Measurements from ENCODE around the gene LCN6. TPM values are rescaled to one million over a fixed set of nuclear protein-coding genes. Genes with fewer than 3 reads are reported as not detected.

The LCN6 gene
- total and polyA plus RNA-seq, 4 donors, result 1.4 to 12.3 (median 8.6) TPM; not detected in 1

DNA sequence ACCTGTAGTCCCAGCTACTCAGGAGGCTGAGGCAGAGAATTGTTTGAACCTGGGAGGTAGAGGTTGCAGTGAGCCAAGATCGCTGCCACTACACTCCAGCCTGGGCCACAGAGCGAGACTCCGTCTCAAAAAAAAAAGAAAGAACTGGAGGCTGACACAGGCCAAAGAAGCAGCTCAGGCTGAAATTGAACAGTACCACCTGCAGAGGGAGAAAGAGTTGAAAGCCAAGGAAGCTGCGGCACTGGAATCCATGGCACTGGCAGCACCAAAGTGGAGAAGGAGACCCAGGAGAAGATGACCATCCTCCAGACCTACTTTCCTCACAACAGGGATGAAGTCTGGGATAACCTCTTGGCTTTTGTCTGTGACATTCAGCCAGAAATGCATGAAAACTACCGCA is 31.5 kb upstream of the LCN6 start:
- H3K4me3 ChIP-seq, result no peak overlapping the region
- TF ChIP-seq, protein P1, sequence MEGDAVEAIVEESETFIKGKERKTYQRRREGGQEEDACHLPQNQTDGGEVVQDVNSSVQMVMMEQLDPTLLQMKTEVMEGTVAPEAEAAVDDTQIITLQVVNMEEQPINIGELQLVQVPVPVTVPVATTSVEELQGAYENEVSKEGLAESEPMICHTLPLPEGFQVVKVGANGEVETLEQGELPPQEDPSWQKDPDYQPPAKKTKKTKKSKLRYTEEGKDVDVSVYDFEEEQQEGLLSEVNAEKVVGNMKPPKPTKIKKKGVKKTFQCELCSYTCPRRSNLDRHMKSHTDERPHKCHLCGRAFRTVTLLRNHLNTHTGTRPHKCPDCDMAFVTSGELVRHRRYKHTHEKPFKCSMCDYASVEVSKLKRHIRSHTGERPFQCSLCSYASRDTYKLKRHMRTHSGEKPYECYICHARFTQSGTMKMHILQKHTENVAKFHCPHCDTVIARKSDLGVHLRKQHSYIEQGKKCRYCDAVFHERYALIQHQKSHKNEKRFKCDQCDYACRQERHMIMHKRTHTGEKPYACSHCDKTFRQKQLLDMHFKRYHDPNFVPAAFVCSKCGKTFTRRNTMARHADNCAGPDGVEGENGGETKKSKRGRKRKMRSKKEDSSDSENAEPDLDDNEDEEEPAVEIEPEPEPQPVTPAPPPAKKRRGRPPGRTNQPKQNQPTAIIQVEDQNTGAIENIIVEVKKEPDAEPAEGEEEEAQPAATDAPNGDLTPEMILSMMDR (IDR thresholded peaks at IDR 0.05; ENCODE audit: control extremely low read depth, extremely low read depth), result no peak
- H3K4me1 ChIP-seq (ENCODE audit: control insufficient read depth in 5 of 5, insufficient read depth in 5 of 5, low read length in 5 of 5), result peaks cover 0 to 4% (median 0%) of the 10 kb centered on the region in 5 donors
- WGBS, 2 donors, result 78 to 87% methylated on average over 5 of the region's 5 CpGs
- no peaks in the 10 kb centered on the region for H3K36me3 ChIP-seq (ENCODE audit: control insufficient read depth in 4 of 4, insufficient read depth in 4 of 4, low read length in 4 of 4)
- no peak for ATAC-seq (ENCODE audit: insufficient read depth, low FRiP score)
- H3K9me3 ChIP-seq (ENCODE audit: control insufficient read depth in 4 of 4, insufficient read depth in 3 of 4, low read length in 3 of 4), result no peaks in the 10 kb centered on the region
- H3K27ac ChIP-seq (ENCODE audit: low read depth in 1 of 2, low read length in 1 of 2), result no peak overlapping the region
- no peak overlapping the region for H3K9ac ChIP-seq (ENCODE audit: insufficient read depth in 1 of 2, low read length in 2 of 2)
- no peaks in the 10 kb centered on the region for H3K27me3 ChIP-seq (ENCODE audit: control insufficient read depth in 3 of 3, insufficient read depth in 3 of 3, low read length in 2 of 3)
- no peak for DNase-seq

DNA sequence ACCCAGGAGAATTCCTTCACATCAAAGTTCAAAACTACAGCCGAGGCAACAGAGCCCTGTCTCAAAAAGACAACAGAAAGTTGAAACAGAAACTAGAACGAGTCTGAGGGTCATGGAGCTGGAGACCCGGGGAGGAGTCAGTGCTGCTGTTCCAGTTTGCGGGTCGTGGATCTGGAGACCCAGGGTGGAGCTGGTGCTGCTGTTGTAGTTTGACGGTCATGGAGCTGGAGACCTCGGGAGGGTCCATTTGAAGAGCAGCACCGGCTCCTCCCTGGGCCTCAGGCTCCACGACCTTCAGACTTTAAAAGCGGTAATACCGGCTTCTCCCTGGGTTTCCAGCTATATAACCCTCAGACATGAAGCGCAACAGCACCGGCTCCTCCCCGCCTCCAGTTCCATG is 29.0 kb upstream of the LCN6 start:
- Histone ChIP-seq H3K36me3 (ENCODE audit: control insufficient read depth in 4 of 4, insufficient read depth in 4 of 4, low read length in 4 of 4) (no peaks in the 10 kb centered on the region), H3K9ac (ENCODE audit: insufficient read depth in 1 of 2, low read length in 2 of 2) (no peak overlapping the region), H3K4me3 (no peak overlapping the region), H3K27ac (ENCODE audit: low read depth in 1 of 2, low read length in 1 of 2) (no peak overlapping the region), H3K4me1 (ENCODE audit: control insufficient read depth in 5 of 5, insufficient read depth in 5 of 5, low read length in 5 of 5) (no peaks in the 10 kb centered on the region), H3K9me3 (ENCODE audit: control insufficient read depth in 4 of 4, insufficient read depth in 3 of 4, low read length in 3 of 4) (peaks cover 0 to 7% (median 2%) of the 10 kb centered on the region in 4 donors), H3K27me3 (ENCODE audit: control insufficient read depth in 3 of 3, insufficient read depth in 3 of 3, low read length in 2 of 3) (no peaks in the 10 kb centered on the region)
- DNase-seq, result no peak
- TF ChIP-seq, protein P1 (IDR thresholded peaks at IDR 0.05; ENCODE audit: control extremely low read depth, extremely low read depth), result no peak
- ATAC-seq (ENCODE audit: insufficient read depth, low FRiP score), result no peak
- WGBS, 2 donors, result 82 to 85% methylated on average over 14 of the region's 14 CpGs

DNA sequence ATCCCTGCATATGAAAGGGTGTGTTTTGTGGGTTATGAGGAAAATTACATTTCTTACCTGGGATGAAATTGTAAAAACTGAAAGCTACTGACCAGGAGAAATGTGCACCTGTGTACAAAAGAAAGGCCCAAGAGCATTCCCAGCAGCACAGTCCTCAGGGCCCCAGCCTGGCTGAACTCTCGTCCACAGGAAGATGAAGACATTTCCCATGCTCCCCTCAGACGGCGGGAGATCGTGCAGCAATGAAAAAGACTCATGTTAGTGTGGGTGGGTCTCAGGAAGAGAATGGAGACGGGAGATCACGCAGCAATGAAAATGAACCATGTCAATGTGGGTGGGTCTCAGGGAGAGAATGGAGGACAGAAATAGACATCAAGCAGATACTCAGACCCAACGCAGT is 28.6 kb upstream of the LCN6 start:
- Histone ChIP-seq H3K27me3 (ENCODE audit: control insufficient read depth in 3 of 3, insufficient read depth in 3 of 3, low read length in 2 of 3) (no peaks in the 10 kb centered on the region), H3K27ac (ENCODE audit: low read depth in 1 of 2, low read length in 1 of 2) (no peak overlapping the region), H3K9ac (ENCODE audit: insufficient read depth in 1 of 2, low read length in 2 of 2) (no peak overlapping the region), H3K4me1 (ENCODE audit: control insufficient read depth in 5 of 5, insufficient read depth in 5 of 5, low read length in 5 of 5) (peaks cover 0 to under 1% (median 0%) of the 10 kb centered on the region in 5 donors), H3K4me3 (no peak overlapping the region), H3K9me3 (ENCODE audit: control insufficient read depth in 4 of 4, insufficient read depth in 3 of 4, low read length in 3 of 4) (peaks cover 0 to 7% (median 2%) of the 10 kb centered on the region in 4 donors), H3K36me3 (ENCODE audit: control insufficient read depth in 4 of 4, insufficient read depth in 4 of 4, low read length in 4 of 4) (no peaks in the 10 kb centered on the region)
- ATAC-seq (ENCODE audit: insufficient read depth, low FRiP score), result no peak
- TF ChIP-seq, protein P1 (IDR thresholded peaks at IDR 0.05; ENCODE audit: control extremely low read depth, extremely low read depth), result no peak
- WGBS, 2 donors, result 50 to 58% methylated on average over 7 of the region's 7 CpGs
- no peak for DNase-seq

DNA sequence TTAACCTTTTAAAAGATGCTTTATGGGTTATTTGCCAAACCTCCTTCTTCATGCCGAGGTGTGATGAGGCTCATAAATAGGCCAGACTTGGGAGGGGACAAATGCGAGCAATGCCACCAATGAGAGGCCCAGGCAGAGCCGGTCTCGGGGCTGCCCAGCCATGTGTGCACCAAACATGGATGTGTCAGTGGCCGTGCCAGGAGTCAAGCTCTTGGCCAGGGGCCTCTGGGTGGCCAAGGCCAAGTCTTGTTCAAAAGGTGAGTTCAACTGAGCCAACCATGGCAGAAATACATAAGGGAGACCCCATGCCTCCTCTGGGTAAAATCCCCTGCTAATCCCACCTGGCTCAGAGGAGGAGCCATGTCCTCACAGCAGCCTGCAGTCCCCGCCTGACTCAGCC is 26.9 kb upstream of the LCN6 start:
- WGBS, 2 donors, result 81 to 93% methylated on average over 6 of the region's 6 CpGs
- Histone ChIP-seq H3K27ac (ENCODE audit: low read depth in 1 of 2, low read length in 1 of 2) (no peak overlapping the region), H3K27me3 (ENCODE audit: control insufficient read depth in 3 of 3, insufficient read depth in 3 of 3, low read length in 2 of 3) (no peaks in the 10 kb centered on the region), H3K4me3 (no peak overlapping the region), H3K36me3 (ENCODE audit: control insufficient read depth in 4 of 4, insufficient read depth in 4 of 4, low read length in 4 of 4) (no peaks in the 10 kb centered on the region), H3K4me1 (ENCODE audit: control insufficient read depth in 5 of 5, insufficient read depth in 5 of 5, low read length in 5 of 5) (peaks cover 0 to 2% (median 0%) of the 10 kb centered on the region in 5 donors), H3K9ac (ENCODE audit: insufficient read depth in 1 of 2, low read length in 2 of 2) (no peak overlapping the region), H3K9me3 (ENCODE audit: control insufficient read depth in 4 of 4, insufficient read depth in 3 of 4, low read length in 3 of 4) (peaks cover 0 to 7% (median 2%) of the 10 kb centered on the region in 4 donors)
- TF ChIP-seq, protein P1 (IDR thresholded peaks at IDR 0.05; ENCODE audit: control extremely low read depth, extremely low read depth), result no peak
- ATAC-seq (ENCODE audit: insufficient read depth, low FRiP score) (no peak), DNase-seq (no peak)

Measured in lung (tissue), 12 donors.